Measurements from ENCODE around the gene TACC2.

TACC2 gene

DNA sequence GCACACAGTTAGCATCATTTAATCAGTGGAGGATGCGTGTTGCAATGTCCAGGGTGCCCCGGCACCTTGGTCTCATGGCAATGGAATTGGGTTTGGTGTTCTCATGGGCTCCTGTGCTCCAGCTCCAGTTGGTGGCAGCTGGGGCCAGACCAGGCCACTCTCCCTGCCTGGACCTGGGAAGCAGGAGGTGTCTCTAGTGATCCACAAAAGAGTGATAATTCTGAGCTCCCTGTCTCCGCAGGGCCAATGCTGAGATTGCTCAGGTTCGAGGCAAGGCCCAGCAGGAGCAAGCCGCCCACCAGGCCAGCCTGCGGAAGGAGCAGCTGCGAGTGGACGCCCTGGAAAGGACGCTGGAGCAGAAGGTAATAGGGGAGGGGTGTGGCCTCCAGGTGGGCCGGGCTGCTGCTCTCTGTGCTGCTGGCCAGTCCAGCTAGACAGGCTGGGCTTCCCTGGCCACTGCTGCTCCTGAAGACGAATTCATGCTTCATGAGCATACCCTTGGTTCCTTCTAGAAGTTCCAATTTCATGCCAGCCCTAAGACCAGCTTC is 260.4 kb downstream of the TACC2 start:
- DNase-seq (ENCODE audit: low read depth) = no peak

GRCh38 chr10:122249991-122250750 is 261.2 kb downstream of the TACC2 start:
- DNase-seq (ENCODE audit: low read depth) = no peak

- no peak for DNase-seq (ENCODE audit: low read depth)
Observed at GRCh38 chr10:122251459-122252255, 262.7 kb downstream of the TACC2 start.

DNA sequence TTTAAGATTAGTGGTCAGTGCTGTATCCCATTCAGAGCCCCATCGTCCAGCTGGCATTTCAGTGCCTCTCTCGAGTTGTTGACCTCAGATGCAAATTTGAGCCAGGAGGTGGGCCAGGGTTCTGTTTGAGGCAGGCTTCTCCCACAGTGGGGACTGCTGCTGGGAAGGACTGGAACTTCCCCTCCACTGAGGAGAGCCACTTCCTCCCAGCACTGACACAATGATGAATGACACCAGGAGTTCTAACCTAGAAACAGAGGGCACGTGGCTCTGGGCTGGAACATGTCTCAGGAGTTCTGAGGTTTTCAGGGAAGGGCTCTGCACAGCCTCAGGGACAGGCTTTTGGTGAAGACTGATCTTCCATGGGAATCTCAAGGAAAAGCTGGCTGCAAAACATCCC is 263.8 kb downstream of the TACC2 start:
- DNase-seq (ENCODE audit: low read depth) = no peak

GRCh38 chr10:122253605-122254004 is 264.6 kb downstream of the TACC2 start:
- no peak for DNase-seq (ENCODE audit: low read depth)

- DNase-seq (ENCODE audit: low read depth) = no peak
Observed at GRCh38 chr10:122254831-122255230, 265.9 kb downstream of the TACC2 start.

GRCh38 chr10:122255509-122256301 is 266.7 kb downstream of the TACC2 start:
- DNase-seq (ENCODE audit: low read depth) = no peak

- DNase-seq (ENCODE audit: low read depth) = no peak
Observed at GRCh38 chr10:122257041-122257440, 268.1 kb downstream of the TACC2 start.

GRCh38 chr10:122258136-122259074 is 269.4 kb downstream of the TACC2 start:
- no peak for DNase-seq (ENCODE audit: low read depth)

GRCh38 chr10:122259075-122259466 is 270.1 kb downstream of the TACC2 start:
- DNase-seq (ENCODE audit: low read depth) = no peak

- DNase-seq (ENCODE audit: low read depth) = no peak
Observed at GRCh38 chr10:122261584-122261983, 272.6 kb downstream of the TACC2 start.

DNA sequence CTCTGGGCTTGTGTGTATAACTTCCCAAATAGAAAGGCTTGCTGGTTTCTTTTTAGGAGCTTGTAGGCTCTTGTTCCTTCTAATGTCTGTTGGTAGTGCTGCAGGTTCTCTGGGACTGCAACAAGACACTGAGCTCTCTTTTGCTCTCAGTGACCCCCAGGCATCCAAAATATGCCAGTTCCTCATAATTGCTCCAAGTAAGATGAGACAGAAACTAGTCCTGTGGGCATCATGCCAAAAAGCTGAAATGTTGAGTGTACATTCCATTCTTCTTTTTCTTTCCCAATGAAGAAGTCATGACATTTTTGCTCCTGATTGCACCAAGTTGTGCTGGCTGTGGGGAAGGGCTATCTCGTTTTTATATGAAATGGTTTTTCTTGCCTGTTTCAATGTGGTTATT is 275.0 kb downstream of the TACC2 start:
- DNase-seq (ENCODE audit: low read depth) = no peak

GRCh38 chr10:122264436-122264835 is 275.5 kb downstream of the TACC2 start:
- no peak for DNase-seq (ENCODE audit: low read depth)

DNA sequence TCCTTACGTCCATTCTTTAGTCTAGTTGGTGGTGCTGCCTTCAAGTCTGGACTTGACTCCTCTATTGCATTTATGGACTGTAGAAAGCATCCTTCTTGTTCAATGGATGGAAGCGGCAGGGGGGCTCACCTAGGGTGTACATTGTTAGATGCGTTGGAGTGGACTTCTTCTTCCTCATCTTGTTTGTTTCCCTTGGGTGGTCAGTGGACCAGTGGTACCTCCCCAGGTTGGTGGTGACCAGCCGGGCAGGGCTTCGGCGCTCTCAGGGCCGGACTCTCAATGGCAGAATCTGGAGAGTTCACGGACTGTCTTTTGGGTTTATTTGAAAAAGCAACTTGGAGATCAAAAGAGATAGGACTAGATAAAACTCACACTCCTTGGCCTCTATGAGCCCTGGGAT is 276.0 kb downstream of the TACC2 start:
- no peak for DNase-seq (ENCODE audit: low read depth)

- no peak for DNase-seq (ENCODE audit: low read depth)
Observed at GRCh38 chr10:122265896-122266295, 276.9 kb downstream of the TACC2 start.

DNA sequence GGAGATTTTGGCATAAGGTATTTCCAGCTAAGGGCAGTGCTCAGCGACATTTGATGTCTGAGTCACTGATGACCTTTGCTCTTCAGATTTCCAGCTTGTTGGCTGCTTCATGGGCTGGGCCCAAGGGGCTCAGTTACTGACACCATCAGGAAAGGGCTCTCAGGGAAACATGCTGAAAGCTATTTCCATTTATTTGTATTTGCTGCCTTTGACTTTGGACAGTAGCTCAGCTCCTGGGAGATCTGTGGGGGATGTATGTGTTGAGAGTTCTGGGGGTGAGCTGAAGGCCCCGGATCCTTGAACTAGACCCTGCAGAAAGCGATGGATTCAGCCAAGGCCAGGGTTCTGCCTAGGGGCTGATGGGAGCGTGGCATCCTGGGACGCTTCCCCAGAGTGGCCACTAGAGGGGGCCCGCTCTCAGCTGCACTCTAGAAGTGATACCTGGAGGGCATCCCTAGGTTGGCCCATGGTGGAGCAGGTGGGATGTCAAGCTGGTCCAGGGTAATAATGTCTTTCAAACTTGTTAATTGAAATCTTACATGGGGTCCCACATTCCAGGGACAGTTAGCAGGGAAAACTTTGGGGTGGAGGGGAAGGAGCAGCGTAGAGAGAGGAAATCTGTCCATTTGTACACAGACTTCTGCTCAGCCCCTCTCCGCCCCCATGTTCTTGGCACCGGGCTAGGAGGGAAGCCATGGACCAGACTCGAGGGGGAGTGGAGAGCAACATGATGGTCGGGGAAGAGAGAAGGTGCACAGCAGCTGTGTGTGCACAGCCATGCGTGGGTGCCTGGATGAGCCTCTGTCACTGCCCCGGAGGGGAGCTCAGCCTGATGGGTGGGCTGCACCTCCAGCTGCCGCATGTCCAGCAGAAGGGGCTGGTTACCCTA is 279.1 kb downstream of the TACC2 start:
- no peak for DNase-seq (ENCODE audit: low read depth)

- no peak for DNase-seq (ENCODE audit: low read depth)
Observed at GRCh38 chr10:122269059-122269687, 280.2 kb downstream of the TACC2 start.

DNA sequence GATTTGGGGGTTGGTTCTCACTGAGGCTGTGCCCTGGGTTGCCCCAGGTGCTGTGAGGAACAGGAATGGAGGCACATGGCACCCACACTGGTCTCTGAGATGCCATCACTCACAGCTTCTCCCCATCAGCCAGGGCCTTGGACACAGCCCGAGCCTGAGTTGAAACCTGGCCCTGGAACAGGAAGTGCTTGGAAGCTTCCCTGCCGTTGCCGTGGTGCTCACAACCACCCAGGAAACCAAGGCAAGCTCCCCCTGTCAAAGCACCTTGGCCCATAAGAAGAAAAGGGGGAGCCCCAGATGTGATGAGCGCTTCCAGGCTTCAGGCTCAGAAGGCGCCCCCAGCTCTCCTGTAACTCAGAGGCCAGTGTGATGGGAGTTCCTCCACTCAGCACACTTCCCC is 282.1 kb downstream of the TACC2 start, which contains the start of gene BTBD16:
TSS of gene BTBD16 (plus strand) at position 221 of the 400 bp plus-strand sequence. CDS start 3,786 bp downstream, outside the sequence.
- no peak for DNase-seq (ENCODE audit: low read depth)

GRCh38 chr10:122273966-122274545 is 285.1 kb downstream of the TACC2 start:
- no peak for DNase-seq (ENCODE audit: low read depth)

All from stimulated activated CD4-positive, alpha-beta T cell treated with anti-CD3 and anti-CD28 coated beads, Interleukin-2, amount 100 ng/mL, for 4 hours (primary cell).